ENCODE results near the gene MIGA2.

GRCh38 chr9:129111528-129112151 is 75.2 kb downstream of the MIGA2 start:
- TF ChIP-seq EZH2 (IDR thresholded peaks at IDR 0.05; ENCODE audit: low read length, unreplicated experiment) (no peak), CTCF (conservative IDR thresholded peaks at IDR 0.05; ENCODE audit: low read depth, low read length) (no peak)

All from PC-3 (cell line).